Fibroblast of the conjunctiva (primary cell): Measurements from ENCODE around the gene ARID1A.
A peak's percentile ranks its signal among the peaks of the same experiment; 100 is the strongest.
"Not testable (repeated sequence)": the region's sequence is repeated elsewhere in the genome, so short reads cannot be mapped to it uniquely, and the experiment has no call there.

ENCODE experiments used
- DNase-seq: peaks from one replicate; pipeline ENCODE4 v3.0.0-alpha.2; 2010; ENCODE audit warnings: low read depth

The ARID1A gene

GRCh38 chr1:26695356-26696118 is at the start of gene ARID1A:
Gene ARID1A (plus strand): TSS chr1:26696015. CDS start chr1:26696404, 389 bp downstream.
- peak; percentile 89 for DNase-seq

- no peak for DNase-seq
Observed at GRCh38 chr1:26664802-26665201, 31.0 kb upstream of the ARID1A start.

GRCh38 chr1:26666855-26667254 is 29.0 kb upstream of the ARID1A start:
- no peak for DNase-seq

GRCh38 chr1:26668106-26668786 is 27.6 kb upstream of the ARID1A start:
- DNase-seq, result not testable (repeated sequence)

GRCh38 chr1:26677306-26678115 is 18.3 kb upstream of the ARID1A start:
- peak; percentile 61 for DNase-seq

- no peak for DNase-seq
Observed at GRCh38 chr1:26684763-26685508, 10.9 kb upstream of the ARID1A start.

GRCh38 chr1:26686795-26687194 is 9.0 kb upstream of the ARID1A start:
- DNase-seq, result no peak

- no peak for DNase-seq
Observed at GRCh38 chr1:26689504-26689903, 6.3 kb upstream of the ARID1A start.

- DNase-seq, result no peak
Observed at GRCh38 chr1:26690157-26690556, 5.7 kb upstream of the ARID1A start.

GRCh38 chr1:26690576-26691031 is 5.2 kb upstream of the ARID1A start:
- no peak for DNase-seq

GRCh38 chr1:26692211-26692792 is 3.5 kb upstream of the ARID1A start:
- peak; percentile 92 for DNase-seq

GRCh38 chr1:26692793-26693490 is 2.9 kb upstream of the ARID1A start:
- peak; percentile 98 for DNase-seq

GRCh38 chr1:26693599-26694572 is 1.9 kb upstream of the ARID1A start:
- no peak for DNase-seq

- no peak for DNase-seq
Observed at GRCh38 chr1:26694638-26695355, 1.0 kb upstream of the ARID1A start.

- no peak for DNase-seq
Observed at GRCh38 chr1:26696119-26696653, 371 bp downstream of the ARID1A start.

- no peak for DNase-seq
Observed at GRCh38 chr1:26696654-26697430, 1.0 kb downstream of the ARID1A start.

- DNase-seq, result no peak
Observed at GRCh38 chr1:26697431-26697977, 1.7 kb downstream of the ARID1A start.
